Cardiac muscle cell (in vitro differentiated cells and primary cell): ENCODE results near the gene CELF1. TPM values are rescaled to one million over a fixed set of nuclear protein-coding genes. Genes with fewer than 3 reads are reported as not detected.

Source experiments
- DNase-seq, 2 donors: peaks; one replicate each; pipeline versions ENCODE4 v3.0.0 to v3.0.0-alpha.2; 2010 to 2017; ENCODE audit warnings: low read depth in 1 of 2, low spot score in 1 of 2
- H3K27ac ChIP-seq: fragments of 200-600 bp; sonication (generic); 2 replicates; pipeline ENCODE4 v1.5.1; 2016
- H3K27me3 ChIP-seq: fragments of 200-600 bp; sonication (generic); 2 replicates; pipeline ENCODE4 v1.6.0; 2016; ENCODE audit warnings: control low read depth
- H3K36me3 ChIP-seq: fragments of 200-600 bp; sonication (generic); 2 replicates; pipeline ENCODE4 v1.5.1; 2016; ENCODE audit warnings: control low read depth
- H3K4me1 ChIP-seq: fragments of 200-600 bp; sonication (generic); 2 replicates; pipeline ENCODE4 v1.8.1; 2017; ENCODE audit warnings: low read depth, mild to moderate bottlenecking, mixed run types
- H3K4me3 ChIP-seq: fragments of 200-600 bp; sonication (generic); 2 replicates; pipeline ENCODE4 v1.5.1; 2016; ENCODE audit warnings: mild to moderate bottlenecking
- H3K9me3 ChIP-seq: fragments of 200-600 bp; sonication (generic); 2 replicates; pipeline ENCODE4 v1.5.1; 2017; ENCODE audit warnings: low read depth, mild to moderate bottlenecking, control low read depth
- CTCF ChIP-seq: IDR thresholded peaks from 2 replicates; pipeline ENCODE4 v1.5.1; 2012; ENCODE audit warnings: low read depth, mild to moderate bottlenecking, low read length
- polyA plus RNA-seq: library from polyadenylated mRNA; unstranded; fragments of >200 nt; fragmentation: Nextera tagmentation; extraction: Ambion mirVana; gene quantifications from 2 replicates; pipeline ENCODE4 v1.2.1, GENCODE V29; 2016
- total RNA-seq: library from RNA; depleted of rRNA; stranded (reverse); fragments of >200 nt; gene quantifications from 2 replicates; pipeline ENCODE4 v1.2.3, GENCODE V29; 2016

The CELF1 gene
- total and polyA plus RNA-seq, 2 experiments from 2014 or later = 98.9 to 178 TPM

GRCh38 chr11:47483457-47483856, 69.5 kb downstream of the CELF1 start:
- no peak for TF ChIP-seq CTCF
- no peak overlapping the region for H3K27ac ChIP-seq

GRCh38 chr11:47480762-47481161, 72.2 kb downstream of the CELF1 start:
- no peak overlapping the region for H3K4me3 ChIP-seq
- no peaks in the 10 kb centered on the region for H3K9me3 ChIP-seq
- no peak overlapping the region for H3K27ac ChIP-seq
- DNase-seq = no peak
- no peaks in the 10 kb centered on the region for H3K27me3 ChIP-seq
- no peak for TF ChIP-seq CTCF
- no peaks in the 10 kb centered on the region for H3K4me1 ChIP-seq
- peaks cover 84% of the 10 kb centered on the region for H3K36me3 ChIP-seq

More at GRCh38 chr11:47483457-47483856, 69.5 kb downstream of the CELF1 start:
- Histone ChIP-seq H3K4me3 (no peak overlapping the region), H3K9me3 (no peaks in the 10 kb centered on the region), H3K36me3 (peaks cover 74% of the 10 kb centered on the region), H3K27me3 (no peaks in the 10 kb centered on the region), H3K4me1 (peaks cover 7% of the 10 kb centered on the region)
- DNase-seq = no peak

GRCh38 chr11:47478651-47479329, 74.1 kb downstream of the CELF1 start:
- no peaks in the 10 kb centered on the region for H3K9me3 ChIP-seq

GRCh38 chr11:47477753-47478152, 75.2 kb downstream of the CELF1 start:
- no peak overlapping the region for H3K4me3 ChIP-seq
- no peak for DNase-seq
- H3K4me1 ChIP-seq = no peaks in the 10 kb centered on the region
- no peaks in the 10 kb centered on the region for H3K27me3 ChIP-seq
- H3K9me3 ChIP-seq = no peaks in the 10 kb centered on the region
- TF ChIP-seq CTCF = no peak
- H3K27ac ChIP-seq = no peak overlapping the region
- peaks cover 85% of the 10 kb centered on the region for H3K36me3 ChIP-seq

More at GRCh38 chr11:47478651-47479329, 74.1 kb downstream of the CELF1 start:
- peaks cover 86% of the 10 kb centered on the region for H3K36me3 ChIP-seq
- no peak for TF ChIP-seq CTCF
- DNase-seq = no peak
- no peak overlapping the region for H3K27ac ChIP-seq
- H3K4me1 ChIP-seq = no peaks in the 10 kb centered on the region
- no peak overlapping the region for H3K4me3 ChIP-seq
- H3K27me3 ChIP-seq = no peaks in the 10 kb centered on the region

GRCh38 chr11:47477323-47477722, 75.6 kb downstream of the CELF1 start:
- TF ChIP-seq CTCF = no peak
- no peaks in the 10 kb centered on the region for H3K4me1 ChIP-seq
- H3K4me3 ChIP-seq = no peak overlapping the region
- H3K27ac ChIP-seq = no peak overlapping the region
- no peaks in the 10 kb centered on the region for H3K9me3 ChIP-seq
- DNase-seq = peak in 1 of 2 donors; percentile 57
- H3K36me3 ChIP-seq = peaks cover 83% of the 10 kb centered on the region
- H3K27me3 ChIP-seq = no peaks in the 10 kb centered on the region
